ENCODE data around the gene KCNA3.

- TF ChIP-seq MAFK (IDR thresholded peaks at IDR 0.05; ENCODE audit: low read depth, low read length) (no peak), EP300 (IDR thresholded peaks at IDR 0.05; ENCODE audit: borderline replicate concordance in 1 of 2, low read depth in 2 of 2, low read length in 2 of 2) (no peak), TAF1 (IDR thresholded peaks at IDR 0.05; ENCODE audit: low read depth, low read length) (no peak), POLR2A (IDR thresholded peaks at IDR 0.05; ENCODE audit: control extremely low read depth in 1 of 2, low read depth in 2 of 2, low read length in 2 of 2) (no peak), RBBP5 (IDR thresholded peaks at IDR 0.05; ENCODE audit: borderline replicate concordance, low read depth, low read length) (no peak), ATF3 (IDR thresholded peaks at IDR 0.05; ENCODE audit: insufficient read depth, low read depth, low read length) (no peak), CBX8 (IDR thresholded peaks at IDR 0.05; ENCODE audit: borderline replicate concordance, low read depth, low read length) (no peak)
- TF ChIP-seq, protein P1, sequence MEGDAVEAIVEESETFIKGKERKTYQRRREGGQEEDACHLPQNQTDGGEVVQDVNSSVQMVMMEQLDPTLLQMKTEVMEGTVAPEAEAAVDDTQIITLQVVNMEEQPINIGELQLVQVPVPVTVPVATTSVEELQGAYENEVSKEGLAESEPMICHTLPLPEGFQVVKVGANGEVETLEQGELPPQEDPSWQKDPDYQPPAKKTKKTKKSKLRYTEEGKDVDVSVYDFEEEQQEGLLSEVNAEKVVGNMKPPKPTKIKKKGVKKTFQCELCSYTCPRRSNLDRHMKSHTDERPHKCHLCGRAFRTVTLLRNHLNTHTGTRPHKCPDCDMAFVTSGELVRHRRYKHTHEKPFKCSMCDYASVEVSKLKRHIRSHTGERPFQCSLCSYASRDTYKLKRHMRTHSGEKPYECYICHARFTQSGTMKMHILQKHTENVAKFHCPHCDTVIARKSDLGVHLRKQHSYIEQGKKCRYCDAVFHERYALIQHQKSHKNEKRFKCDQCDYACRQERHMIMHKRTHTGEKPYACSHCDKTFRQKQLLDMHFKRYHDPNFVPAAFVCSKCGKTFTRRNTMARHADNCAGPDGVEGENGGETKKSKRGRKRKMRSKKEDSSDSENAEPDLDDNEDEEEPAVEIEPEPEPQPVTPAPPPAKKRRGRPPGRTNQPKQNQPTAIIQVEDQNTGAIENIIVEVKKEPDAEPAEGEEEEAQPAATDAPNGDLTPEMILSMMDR (IDR thresholded peaks at IDR 0.05; ENCODE audit: control extremely low read depth in 1 of 3, insufficient read depth in 1 of 3, low read depth in 1 of 3, low read length in 3 of 3), result no peak
- TF ChIP-seq, protein P2, sequence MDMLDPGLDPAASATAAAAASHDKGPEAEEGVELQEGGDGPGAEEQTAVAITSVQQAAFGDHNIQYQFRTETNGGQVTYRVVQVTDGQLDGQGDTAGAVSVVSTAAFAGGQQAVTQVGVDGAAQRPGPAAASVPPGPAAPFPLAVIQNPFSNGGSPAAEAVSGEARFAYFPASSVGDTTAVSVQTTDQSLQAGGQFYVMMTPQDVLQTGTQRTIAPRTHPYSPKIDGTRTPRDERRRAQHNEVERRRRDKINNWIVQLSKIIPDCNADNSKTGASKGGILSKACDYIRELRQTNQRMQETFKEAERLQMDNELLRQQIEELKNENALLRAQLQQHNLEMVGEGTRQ (IDR thresholded peaks at IDR 0.05; ENCODE audit: low read length), result no peak
Measured at GRCh38 chr1:110690709-110691365, 16.1 kb upstream of the KCNA3 start.
